Measurements from ENCODE around the gene SLC1A5. TPM values are rescaled to one million over a fixed set of nuclear protein-coding genes. Genes with fewer than 3 reads are reported as not detected.
"Not testable (repeated sequence)": the region's sequence is repeated elsewhere in the genome, so short reads cannot be mapped to it uniquely, and the experiment has no call there.

SLC1A5 gene
- polyA plus RNA-seq, 3 donors: 32.8 to 42.7 (median 38.8) TPM

GRCh38 chr19:46802152-46802551 is 13.8 kb upstream of the SLC1A5 start:
- no peak for DNase-seq (ENCODE audit: low read depth in 3 of 3, low spot score in 2 of 3)

- no peak for DNase-seq (ENCODE audit: low read depth in 3 of 3, low spot score in 2 of 3)
Observed at GRCh38 chr19:46798713-46799112, 10.3 kb upstream of the SLC1A5 start.

- no peak for DNase-seq (ENCODE audit: low read depth in 3 of 3, low spot score in 2 of 3)
Observed at GRCh38 chr19:46797881-46798280, 9.5 kb upstream of the SLC1A5 start.

- no peak for DNase-seq (ENCODE audit: low read depth in 3 of 3, low spot score in 2 of 3)
Observed at GRCh38 chr19:46791944-46792343, 3.5 kb upstream of the SLC1A5 start.

GRCh38 chr19:46789371-46789770 is 977 bp upstream of the SLC1A5 start:
- DNase-seq (ENCODE audit: low read depth in 3 of 3, low spot score in 2 of 3): no peak

- DNase-seq (ENCODE audit: low read depth in 3 of 3, low spot score in 2 of 3): no peak
Observed at GRCh38 chr19:46788968-46789338, 559 bp upstream of the SLC1A5 start.

GRCh38 chr19:46787331-46788261 is 798 bp downstream of the SLC1A5 start:
- no peak for DNase-seq (ENCODE audit: low read depth in 3 of 3, low spot score in 2 of 3)

GRCh38 chr19:46787040-46787330 is 1.4 kb downstream of the SLC1A5 start:
- DNase-seq (ENCODE audit: low read depth in 3 of 3, low spot score in 2 of 3): no peak

GRCh38 chr19:46786236-46787039 is 2.0 kb downstream of the SLC1A5 start:
- peak in 1 of 3 donors; percentile 59 for DNase-seq (ENCODE audit: low read depth in 3 of 3, low spot score in 2 of 3)

GRCh38 chr19:46785980-46786235 is 2.5 kb downstream of the SLC1A5 start:
- no peak for DNase-seq (ENCODE audit: low read depth in 3 of 3, low spot score in 2 of 3)

- no peak for DNase-seq (ENCODE audit: low read depth in 3 of 3, low spot score in 2 of 3)
Observed at GRCh38 chr19:46785054-46785979, 3.1 kb downstream of the SLC1A5 start.

GRCh38 chr19:46784262-46785053 is 3.9 kb downstream of the SLC1A5 start:
- peak in 1 of 3 donors; percentile 36 for DNase-seq (ENCODE audit: low read depth in 3 of 3, low spot score in 2 of 3)

- no peak for DNase-seq (ENCODE audit: low read depth in 3 of 3, low spot score in 2 of 3)
Observed at GRCh38 chr19:46783670-46784069, 4.7 kb downstream of the SLC1A5 start.

GRCh38 chr19:46782355-46783019 is 5.9 kb downstream of the SLC1A5 start:
- no peak for DNase-seq (ENCODE audit: low read depth in 3 of 3, low spot score in 2 of 3)

- not testable (repeated sequence) for DNase-seq (ENCODE audit: low read depth in 3 of 3, low spot score in 2 of 3)
Observed at GRCh38 chr19:46777956-46778645, 10.3 kb downstream of the SLC1A5 start.

- DNase-seq (ENCODE audit: low read depth in 3 of 3, low spot score in 2 of 3): no peak
Observed at GRCh38 chr19:46776927-46777911, 11.2 kb downstream of the SLC1A5 start.

- no peak for DNase-seq (ENCODE audit: low read depth in 3 of 3, low spot score in 2 of 3)
Observed at GRCh38 chr19:46775642-46776258, 12.6 kb downstream of the SLC1A5 start.

GRCh38 chr19:46773018-46773399 is 15.4 kb downstream of the SLC1A5 start:
- no peak for DNase-seq (ENCODE audit: low read depth in 3 of 3, low spot score in 2 of 3)

Measured in right renal cortex interstitium (tissue), 3 donors.